K562 (cell line): ENCODE measurements around the gene DPP3. TPM values are rescaled to one million over a fixed set of nuclear protein-coding genes. Genes with fewer than 3 reads are reported as not detected.

Experiments
- ATAC-seq: fragments of 200-7000 bp; cut with Tn5 transposase; 3 replicates; pipeline ENCODE4 v1.9.1; 2020; ENCODE audit warnings: moderate library complexity
- BruUV-seq: library from RNA; stranded (reverse); fragments of 400-500 nt; replicated peaks from 2 replicates; lab custom pipeline; 2021; lab: Mats Ljungman, UMichigan
- CTCF ChIA-PET: fragments of 300-600 bp; formaldehyde crosslinking; extraction: SDS; loops from one replicate; lab custom pipeline; 2021; ENCODE audit warnings: low intra/inter-chr PET ratio; lab: Yijun Ruan, JAX
- POLR2A ChIA-PET: fragments of 300-600, 350-650 bp; sonication (Branson Sonifier 250); formaldehyde crosslinking; extraction: SDS; loops from one replicate; lab custom pipeline; 2021; ENCODE audit warnings: antibody characterized with exemption, inconsistent platforms; lab: Yijun Ruan, JAX
- DNase-seq, 4 experiments: peaks; one replicate each; pipeline versions ENCODE4 v3.0.0 to v3.0.0-alpha.2; 2011 to 2018; ENCODE audit warnings: low spot score in 3 of 4, mixed read lengths in 3 of 4; ENCODE audit errors: extremely low read depth in 1 of 4
- FAIRE-seq: peaks from 2 replicates; lab custom pipeline; 2011; peaks lifted over from hg19 to GRCh38; lab: Jason Lieb, UNC
- H2AFZ ChIP-seq: 2 replicates; pipeline ENCODE4 v1.6.0; 2011; ENCODE audit warnings: low read depth, low read length, control low read depth, inconsistent platforms
- H3K27ac ChIP-seq: fragments of 200-600 bp; 3 replicates; pipeline ENCODE4 v1.8.0; 2011; ENCODE audit warnings: low read depth, mild to moderate bottlenecking, control low read depth, inconsistent platforms, low read length, moderate library complexity, mixed read lengths; ENCODE audit errors: extremely low read depth
- H3K27me3 ChIP-seq, 2 experiments: fragments of 300-600 bp in 1 of 2; 2 replicates in 1 of 2; 3 replicates in 1 of 2; pipeline versions ENCODE4 v1.6.0 to v1.8.0; 2011; ENCODE audit warnings: inconsistent platforms in 2 of 2, low read length in 2 of 2, mild to moderate bottlenecking in 1 of 2, mixed read lengths in 1 of 2, moderate library complexity in 1 of 2; ENCODE audit not compliant: control insufficient read depth in 2 of 2, insufficient read depth in 2 of 2
- H3K36me3 ChIP-seq: fragments of 300-600 bp; 3 replicates; pipeline ENCODE4 v1.8.0; 2011; ENCODE audit warnings: mild to moderate bottlenecking, low read length, inconsistent platforms; ENCODE audit not compliant: control insufficient read depth, insufficient read depth
- H3K4me1 ChIP-seq, 2 experiments: fragments of 200-600 bp in 1 of 2; replicated peaks in 1 of 2; 2 replicates in 1 of 2; 3 replicates in 1 of 2; pipeline versions ENCODE4 v1.5.1 to v1.8.0; 2011; ENCODE audit warnings: inconsistent platforms in 2 of 2, low read length in 2 of 2, mild to moderate bottlenecking in 1 of 2, mixed read lengths in 1 of 2, moderate library complexity in 1 of 2; ENCODE audit not compliant: control insufficient read depth in 2 of 2, insufficient read depth in 2 of 2
- H3K4me2 ChIP-seq: 2 replicates; pipeline ENCODE4 v1.6.1; 2011; ENCODE audit warnings: low read length, control low read depth, inconsistent platforms, mixed read lengths; ENCODE audit not compliant: insufficient read depth
- H3K4me3 ChIP-seq: fragments of 200-600 bp; sonication (generic), shearing (Covaris generic); 2 replicates; pipeline ENCODE4 v1.5.1; 2016; ENCODE audit warnings: control low read depth, inconsistent platforms
- H3K79me2 ChIP-seq: fragments of 200-600 bp; 3 replicates; pipeline ENCODE4 v1.8.0; 2011; ENCODE audit warnings: low read length, inconsistent platforms; ENCODE audit not compliant: control insufficient read depth, insufficient read depth
- H3K9ac ChIP-seq, 2 experiments: 2 replicates each; pipeline versions ENCODE4 v1.6.0 to v1.6.1; 2011; ENCODE audit warnings: low read depth in 2 of 2, low read length in 2 of 2, control low read depth in 1 of 2, inconsistent platforms in 1 of 2, mild to moderate bottlenecking in 1 of 2, mixed read lengths in 1 of 2; ENCODE audit not compliant: insufficient read depth in 1 of 2
- H3K9me1 ChIP-seq: one replicate; pipeline ENCODE4 v1.6.0; 2011; ENCODE audit warnings: inconsistent platforms, mild to moderate bottlenecking, low read length, moderate library complexity; ENCODE audit not compliant: control insufficient read depth, insufficient read depth
- H3K9me3 ChIP-seq: replicated peaks from 2 replicates; pipeline ENCODE4 v1.5.1; 2011; ENCODE audit warnings: low read depth, low read length, inconsistent platforms; ENCODE audit not compliant: control insufficient read depth, insufficient read depth
- H4K20me1 ChIP-seq: replicated peaks from 2 replicates; pipeline ENCODE4 v1.6.1; 2011; ENCODE audit warnings: low read length, inconsistent platforms, mixed read lengths; ENCODE audit not compliant: control insufficient read depth, insufficient read depth
- KDM5B ChIP-seq: fragments of 200-600 bp; sonication (generic); IDR thresholded peaks from 2 replicates; pipeline ENCODE4 v1.6.1; 2012; ENCODE audit warnings: low read depth, mild to moderate bottlenecking, moderate library complexity, low read length, control low read depth, inconsistent platforms; ENCODE audit not compliant: insufficient replicate concordance
- POLR2H ChIP-seq: IDR thresholded peaks from 2 replicates; pipeline ENCODE4 v1.6.1; 2016; ENCODE audit warnings: missing genetic modification characterization, low read depth, mild to moderate bottlenecking, control low read depth, missing compliant biosample characterization, moderate library complexity
- THAP12 ChIP-seq: fragments of 250-450 bp; sonication (Bioruptor Pico); IDR thresholded peaks from 2 replicates; pipeline ENCODE4 v1.9.0; 2021; ENCODE audit warnings: mild to moderate bottlenecking, inconsistent platforms
- whole genome bisulfite sequencing: fragments of 100-300 bp; shearing (Covaris generic); methylation state at CpG from one replicate; pipeline ENCODE4 v1.1.6; 2016; ENCODE audit warnings: low coverage, mixed read lengths; ENCODE audit not compliant: insufficient coverage; ENCODE audit errors: missing lambda C conversion rate; 5-methylcytosine and 5-hydroxymethylcytosine counted together
- in situ Hi-C: fragments of 300-500 bp; cut with MboI; formaldehyde crosslinking; loops from 4 replicates; pipeline ENCODE4 v1.15.0; 2018; ENCODE audit warnings: inconsistent platforms, mixed read lengths
- intact Hi-C: fragments of 100-400 bp; cut with micrococcal nuclease; formaldehyde crosslinking; loops from 2 replicates; pipeline ENCODE4 v1.14.2; 2022
- polyA plus RNA-seq, 8 experiments: library from polyadenylated mRNA; depleted of rRNA in 4 of 8; stranded (reverse) in 5 of 8; unstranded in 3 of 8; fragments of >200 nt; fragmentation: Nextera tagmentation in 2 of 8; fragmentation: Illumina TruSeq in 1 of 8; extraction: Ambion mirVana in 2 of 8; extraction: Trizol in 1 of 8; gene quantifications; 2 replicates each; pipeline versions ENCODE4 v1.2.1 to v1.2.3, GENCODE V29; 2011 to 2014; ENCODE audit warnings: inconsistent platforms in 1 of 8, missing spikeins in 1 of 8
- total RNA-seq, 7 experiments: library from RNA; depleted of rRNA in 6 of 7; stranded (reverse); fragments of >200 nt in 6 of 7; fragmentation: Illumina TruSeq in 2 of 7; extraction: Trizol in 2 of 7; gene quantifications; 2 replicates each; pipeline versions ENCODE4 v1.2.1 to v1.2.3, GENCODE V29; 2011 to 2021; ENCODE audit warnings: low replicate concordance in 1 of 7

Gene DPP3
- total and polyA plus RNA-seq, 9 of the 15 experiments (the other 6 are each of a cell fraction or from before 2014, with no cell fraction given), result 3.7 to 69.2 (median 43.3) TPM

GRCh38 chr11:66476173-66476840 lies 3.9 kb upstream of the DPP3 start:
- peak overlapping the region in 1 of 2 experiments; percentile 59; a peak in 2 of 4 replicates for H3K9ac ChIP-seq
- no peak overlapping the region for H3K4me3 ChIP-seq
- intact Hi-C loops, result no loop called here
- TF ChIP-seq POLR2H (tag) (no peak), THAP12 (CRISPR knock-in tag) (no peak), KDM5B (no peak)
- H3K9me1 ChIP-seq, result no peaks in the 10 kb centered on the region
- H3K4me1 ChIP-seq, result peaks cover 3 to 30% of the 10 kb centered on the region in 2 experiments; a peak in 4 of 5 replicates
- WGBS, result 93% methylated on average over 5 of the region's 10 CpGs
- H2AFZ ChIP-seq, result no peak overlapping the region
- H3K4me2 ChIP-seq, result no peak overlapping the region
- in situ Hi-C loops, result no loop called here
- no peak for DNase-seq
- no peak for ATAC-seq
- FAIRE-seq, result no peak
- H3K27me3 ChIP-seq, result no peaks in the 10 kb centered on the region
- no peak overlapping the region for H3K27ac ChIP-seq
- H3K36me3 ChIP-seq, result peaks cover 3% of the 10 kb centered on the region; the same call in 2 of the 3 replicates
- H3K79me2 ChIP-seq, result peaks cover 12% of the 10 kb centered on the region; the same call in 2 of the 3 replicates
- POLR2A ChIA-PET, result no interaction called here
- peaks cover 12% of the 10 kb centered on the region; the same call in 1 of the 2 replicates for H4K20me1 ChIP-seq
- CTCF ChIA-PET, result interaction anchor here (4.2 kb wide), 1 partner anchor 69 kb away, joined by 50 read pairs; no protein-coding TSS in a partner anchor
- H3K9me3 ChIP-seq, result no peaks in the 10 kb centered on the region
- BruUV-seq, result no TSS peak
